Stimulated activated naive CD8-positive, alpha-beta T cell treated with anti-CD3 and anti-CD28 coated beads, Interleukin-15, amount 100 ng/mL, for 72 hours (primary cell): ENCODE results near the gene PHGDH.

Experiments
- ATAC-seq: fragments of 150-1000 bp; cut with Tn5 transposase; 2 replicates; pipeline ENCODE4 v1.10.0; 2021; ENCODE audit warnings: mild to moderate bottlenecking, moderate library complexity
- DNase-seq, 2 donors: peaks; one replicate each; pipeline ENCODE4 v3.0.0; 2021 to 2022
- H3K27ac Mint-ChIP-seq, 2 donors: one replicate each; pipeline ENCODE4 v1.8.0; 2022; ENCODE audit warnings: mild to moderate bottlenecking in 2 of 2, mixed read lengths in 2 of 2, moderate library complexity in 2 of 2
- H3K27me3 Mint-ChIP-seq: one replicate; pipeline ENCODE4 v1.8.0; 2022; ENCODE audit warnings: mixed read lengths
- H3K4me1 Mint-ChIP-seq: one replicate; pipeline ENCODE4 v1.8.0; 2022; ENCODE audit warnings: mild to moderate bottlenecking, mixed read lengths
- H3K4me3 Mint-ChIP-seq, 2 donors: one replicate each; pipeline ENCODE4 v1.8.0; 2022; ENCODE audit warnings: mild to moderate bottlenecking in 2 of 2, mixed read lengths in 2 of 2, moderate library complexity in 1 of 2
- H3K9me3 Mint-ChIP-seq, 2 donors: one replicate each; pipeline ENCODE4 v1.8.0; 2022; ENCODE audit warnings: mixed read lengths in 2 of 2

The PHGDH gene

GRCh38 chr1:119752592-119752991 lies 40.9 kb downstream of the PHGDH start:
- no peaks in the 10 kb centered on the region for H3K9me3 Mint-ChIP-seq
- peaks cover 9% of the 10 kb centered on the region for H3K4me1 Mint-ChIP-seq
- DNase-seq = no peak
- no peak overlapping the region for H3K27ac Mint-ChIP-seq
- H3K4me3 Mint-ChIP-seq = no peak overlapping the region
- no peak for ATAC-seq
- H3K27me3 Mint-ChIP-seq = peaks cover 34% of the 10 kb centered on the region

- Mint-ChIP-seq H3K9me3 (no peaks in the 10 kb centered on the region), H3K4me1 (peaks cover 7% of the 10 kb centered on the region), H3K4me3 (no peak overlapping the region), H3K27me3 (peaks cover 8% of the 10 kb centered on the region), H3K27ac (peak overlapping the region in 1 of 2 donors; percentile 74)
- DNase-seq (peak in 1 of 2 donors; percentile 31), ATAC-seq (peak; percentile 90)
These were observed 46.9 kb downstream of the PHGDH start for GRCh38 chr1:119758584-119758983.

GRCh38 chr1:119762409-119762808 lies 50.7 kb downstream of the PHGDH start:
- H3K4me1 Mint-ChIP-seq = peaks cover 12% of the 10 kb centered on the region
- H3K27ac Mint-ChIP-seq = no peak overlapping the region
- DNase-seq (no peak), ATAC-seq (no peak)
- H3K9me3 Mint-ChIP-seq = no peaks in the 10 kb centered on the region
- H3K4me3 Mint-ChIP-seq = no peak overlapping the region
- H3K27me3 Mint-ChIP-seq = peaks cover 22% of the 10 kb centered on the region

GRCh38 chr1:119762953-119763352 lies 51.2 kb downstream of the PHGDH start:
- no peak for ATAC-seq
- H3K9me3 Mint-ChIP-seq = no peaks in the 10 kb centered on the region
- no peak for DNase-seq
- no peak overlapping the region for H3K27ac Mint-ChIP-seq
- no peak overlapping the region for H3K4me3 Mint-ChIP-seq
- H3K27me3 Mint-ChIP-seq = peaks cover 24% of the 10 kb centered on the region
- H3K4me1 Mint-ChIP-seq = peaks cover 15% of the 10 kb centered on the region

GRCh38 chr1:119764220-119764619 lies 52.5 kb downstream of the PHGDH start:
- Mint-ChIP-seq H3K9me3 (no peaks in the 10 kb centered on the region), H3K27ac (no peak overlapping the region), H3K27me3 (peaks cover 24% of the 10 kb centered on the region)

GRCh38 chr1:119766374-119766794 lies 54.6 kb downstream of the PHGDH start:
- DNase-seq (no peak), ATAC-seq (no peak)
- no peak overlapping the region for H3K27ac Mint-ChIP-seq
- H3K9me3 Mint-ChIP-seq = no peaks in the 10 kb centered on the region
- peaks cover 24% of the 10 kb centered on the region for H3K27me3 Mint-ChIP-seq
- peaks cover 8% of the 10 kb centered on the region for H3K4me1 Mint-ChIP-seq
- no peak overlapping the region for H3K4me3 Mint-ChIP-seq

More at GRCh38 chr1:119764220-119764619, 52.5 kb downstream of the PHGDH start:
- peaks cover 8% of the 10 kb centered on the region for H3K4me1 Mint-ChIP-seq
- no peak overlapping the region for H3K4me3 Mint-ChIP-seq
- ATAC-seq = no peak
- no peak for DNase-seq

GRCh38 chr1:119767486-119767885 lies 55.8 kb downstream of the PHGDH start:
- Mint-ChIP-seq H3K4me1 (peaks cover 8% of the 10 kb centered on the region), H3K9me3 (no peaks in the 10 kb centered on the region), H3K4me3 (no peak overlapping the region), H3K27me3 (peaks cover 24% of the 10 kb centered on the region), H3K27ac (no peak overlapping the region)
- ATAC-seq (no peak), DNase-seq (no peak)

- Mint-ChIP-seq H3K9me3 (no peaks in the 10 kb centered on the region), H3K4me3 (no peak within 1 kb of the TSS), H3K27me3 (peaks cover 31% of the 10 kb centered on the region), H3K27ac (no peak within 1 kb of the TSS), H3K4me1 (peaks cover 8% of the 10 kb centered on the region)
- DNase-seq = no peak
- no peak for ATAC-seq
These were observed 57.0 kb downstream of the PHGDH start, which contains the start of gene HMGCS2 for GRCh38 chr1:119768778-119769177. TSS of gene HMGCS2 (minus strand) at chr1:119768905. CDS start at chr1:119768844, 61 bp downstream.

GRCh38 chr1:119771016-119771415 lies 59.3 kb downstream of the PHGDH start:
- no peak overlapping the region for H3K27ac Mint-ChIP-seq

GRCh38 chr1:119771770-119772169 lies 60.0 kb downstream of the PHGDH start:
- Mint-ChIP-seq H3K9me3 (no peaks in the 10 kb centered on the region), H3K27me3 (peaks cover 25% of the 10 kb centered on the region), H3K4me3 (no peak overlapping the region), H3K4me1 (peaks cover 8% of the 10 kb centered on the region), H3K27ac (no peak overlapping the region)
- ATAC-seq (no peak), DNase-seq (no peak)

More at GRCh38 chr1:119771016-119771415, 59.3 kb downstream of the PHGDH start:
- H3K4me3 Mint-ChIP-seq = no peak overlapping the region
- peaks cover 8% of the 10 kb centered on the region for H3K4me1 Mint-ChIP-seq
- no peak for DNase-seq
- ATAC-seq = no peak
- peaks cover 25% of the 10 kb centered on the region for H3K27me3 Mint-ChIP-seq
- no peaks in the 10 kb centered on the region for H3K9me3 Mint-ChIP-seq

- peaks cover 20% of the 10 kb centered on the region for H3K27me3 Mint-ChIP-seq
- H3K27ac Mint-ChIP-seq = no peak overlapping the region
- DNase-seq = no peak
These were observed 60.6 kb downstream of the PHGDH start for GRCh38 chr1:119772298-119772697.

GRCh38 chr1:119773711-119774241 lies 62.0 kb downstream of the PHGDH start:
- Mint-ChIP-seq H3K4me3 (no peak overlapping the region), H3K27ac (no peak overlapping the region), H3K4me1 (no peaks in the 10 kb centered on the region), H3K9me3 (no peaks in the 10 kb centered on the region), H3K27me3 (peaks cover 16% of the 10 kb centered on the region)
- no peak for DNase-seq
- no peak for ATAC-seq

More at GRCh38 chr1:119772298-119772697, 60.6 kb downstream of the PHGDH start:
- ATAC-seq = no peak
- H3K4me3 Mint-ChIP-seq = no peak overlapping the region
- H3K4me1 Mint-ChIP-seq = peaks cover 4% of the 10 kb centered on the region
- no peaks in the 10 kb centered on the region for H3K9me3 Mint-ChIP-seq

- no peaks in the 10 kb centered on the region for H3K9me3 Mint-ChIP-seq
- H3K4me3 Mint-ChIP-seq = no peak overlapping the region
- no peaks in the 10 kb centered on the region for H3K4me1 Mint-ChIP-seq
- peaks cover 24% of the 10 kb centered on the region for H3K27me3 Mint-ChIP-seq
- H3K27ac Mint-ChIP-seq = no peak overlapping the region
- DNase-seq = no peak
- no peak for ATAC-seq
These were observed 63.2 kb downstream of the PHGDH start for GRCh38 chr1:119774746-119775490.

- no peak overlapping the region for H3K27ac Mint-ChIP-seq
- H3K9me3 Mint-ChIP-seq = no peaks in the 10 kb centered on the region
- DNase-seq = no peak
- ATAC-seq = no peak
- peaks cover 8% of the 10 kb centered on the region for H3K4me1 Mint-ChIP-seq
- peaks cover 38% of the 10 kb centered on the region for H3K27me3 Mint-ChIP-seq
- H3K4me3 Mint-ChIP-seq = no peak overlapping the region
These were observed 66.6 kb downstream of the PHGDH start for GRCh38 chr1:119778359-119778758.

GRCh38 chr1:119778886-119779560 lies 67.3 kb downstream of the PHGDH start:
- DNase-seq = no peak
- Mint-ChIP-seq H3K4me1 (peaks cover 15% of the 10 kb centered on the region), H3K9me3 (no peaks in the 10 kb centered on the region), H3K27ac (no peak overlapping the region), H3K4me3 (no peak overlapping the region), H3K27me3 (peaks cover 36% of the 10 kb centered on the region)
- no peak for ATAC-seq

- Mint-ChIP-seq H3K27me3 (peaks cover 42% of the 10 kb centered on the region), H3K27ac (no peak overlapping the region), H3K9me3 (no peaks in the 10 kb centered on the region), H3K4me1 (peaks cover 21% of the 10 kb centered on the region), H3K4me3 (no peak overlapping the region)
- ATAC-seq = no peak
- DNase-seq = no peak
These were observed 68.2 kb downstream of the PHGDH start for GRCh38 chr1:119779869-119780356.
